Measurements from ENCODE around the gene CIAO2B. TPM values are rescaled to one million over a fixed set of nuclear protein-coding genes. Genes with fewer than 3 reads are reported as not detected.

Gene CIAO2B
- polyA plus RNA-seq, 3 donors = 121 to 140 (median 132) TPM

DNA sequence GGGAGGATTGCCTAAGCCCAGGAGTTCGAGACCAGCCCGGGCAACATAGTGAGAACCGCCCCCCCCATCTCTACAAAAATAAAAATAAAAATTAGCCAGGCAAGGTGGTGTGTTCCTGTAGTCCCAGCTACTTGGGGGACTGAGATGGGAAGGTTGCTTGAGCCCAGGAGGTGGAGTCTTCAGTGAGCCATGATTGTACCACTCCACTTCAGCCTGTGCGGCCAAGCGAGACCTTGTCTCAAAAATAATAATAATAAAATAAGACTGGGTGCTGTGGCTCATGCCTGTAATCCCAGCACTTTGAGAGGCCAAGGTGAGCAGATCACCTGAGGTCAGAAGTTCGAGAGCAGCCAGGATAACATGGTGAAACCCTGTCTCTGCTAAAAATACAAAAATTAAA lies 42.4 kb downstream of the CIAO2B start:
- H3K36me3 ChIP-seq (replicated peaks in 1 of 2; ENCODE audit: control insufficient read depth in 1 of 2, insufficient read depth in 2 of 2, low read length in 2 of 2) = no peaks in the 10 kb centered on the region

GRCh38 chr16:66891360-66891759 lies 42.8 kb downstream of the CIAO2B start:
- Mint-ChIP-seq H3K27ac (no peak overlapping the region), H3K4me1 (no peaks in the 10 kb centered on the region), H3K9me3 (peaks cover 0 to 3% (median 0%) of the 10 kb centered on the region in 7 donors), H3K36me3 (peaks cover 7% of the 10 kb centered on the region in 2 donors), H3K4me3 (no peak overlapping the region), H3K27me3 (ENCODE audit: low read depth in 3 of 3) (peaks cover 5 to 8% (median 7%) of the 10 kb centered on the region in 3 donors)
- Histone ChIP-seq H3K27ac (ENCODE audit: low read depth in 1 of 2, low read length in 2 of 2) (no peak overlapping the region), H3K36me3 (replicated peaks in 1 of 2; ENCODE audit: control insufficient read depth in 1 of 2, insufficient read depth in 2 of 2, low read length in 2 of 2) (no peaks in the 10 kb centered on the region), H3K9ac (ENCODE audit: insufficient read depth, low read length, poor library complexity, severe bottlenecking) (no peak overlapping the region), H3K4me1 (ENCODE audit: control insufficient read depth in 1 of 2, insufficient read depth in 2 of 2, low read length in 2 of 2) (no peaks in the 10 kb centered on the region), H3K9me3 (replicated peaks in 1 of 2; ENCODE audit: control insufficient read depth in 1 of 2, insufficient read depth in 1 of 2, low read length in 2 of 2) (no peaks in the 10 kb centered on the region), H3K27me3 (ENCODE audit: control insufficient read depth in 2 of 2, insufficient read depth in 2 of 2, low read length in 2 of 2) (no peaks in the 10 kb centered on the region), H3K4me3 (replicated peaks in 1 of 3; ENCODE audit: low read depth in 2 of 3, low read length in 3 of 3) (no peak overlapping the region), H3K4me2 (replicated peaks; ENCODE audit: extremely low read depth, low read length, poor library complexity, severe bottlenecking) (no peak overlapping the region), H2AFZ (ENCODE audit: insufficient read depth, low read depth, low read length, poor library complexity, severe bottlenecking) (no peak overlapping the region), H4K20me1 (ENCODE audit: insufficient read depth, low read length) (no peaks in the 10 kb centered on the region), H3K79me2 (ENCODE audit: insufficient read depth, low read length) (no peaks in the 10 kb centered on the region)
- intact Hi-C loops (cut with micrococcal nuclease) = no loop called here
- WGBS (ENCODE audit: insufficient coverage) = no CpG with 5 or more reads among the region's 4 CpGs
- TF ChIP-seq, protein P1, sequence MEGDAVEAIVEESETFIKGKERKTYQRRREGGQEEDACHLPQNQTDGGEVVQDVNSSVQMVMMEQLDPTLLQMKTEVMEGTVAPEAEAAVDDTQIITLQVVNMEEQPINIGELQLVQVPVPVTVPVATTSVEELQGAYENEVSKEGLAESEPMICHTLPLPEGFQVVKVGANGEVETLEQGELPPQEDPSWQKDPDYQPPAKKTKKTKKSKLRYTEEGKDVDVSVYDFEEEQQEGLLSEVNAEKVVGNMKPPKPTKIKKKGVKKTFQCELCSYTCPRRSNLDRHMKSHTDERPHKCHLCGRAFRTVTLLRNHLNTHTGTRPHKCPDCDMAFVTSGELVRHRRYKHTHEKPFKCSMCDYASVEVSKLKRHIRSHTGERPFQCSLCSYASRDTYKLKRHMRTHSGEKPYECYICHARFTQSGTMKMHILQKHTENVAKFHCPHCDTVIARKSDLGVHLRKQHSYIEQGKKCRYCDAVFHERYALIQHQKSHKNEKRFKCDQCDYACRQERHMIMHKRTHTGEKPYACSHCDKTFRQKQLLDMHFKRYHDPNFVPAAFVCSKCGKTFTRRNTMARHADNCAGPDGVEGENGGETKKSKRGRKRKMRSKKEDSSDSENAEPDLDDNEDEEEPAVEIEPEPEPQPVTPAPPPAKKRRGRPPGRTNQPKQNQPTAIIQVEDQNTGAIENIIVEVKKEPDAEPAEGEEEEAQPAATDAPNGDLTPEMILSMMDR (IDR thresholded peaks at IDR 0.05) = no peak
- no peak for DNase-seq

More for the DNA sequence above, 42.4 kb downstream of the CIAO2B start:
- no peaks in the 10 kb centered on the region for H4K20me1 ChIP-seq (ENCODE audit: insufficient read depth, low read length)
- Mint-ChIP-seq H3K9me3 (peaks cover 0 to 3% (median 0%) of the 10 kb centered on the region in 7 donors), H3K36me3 (peaks cover 3 to 7% of the 10 kb centered on the region in 2 donors), H3K27me3 (ENCODE audit: low read depth in 3 of 3) (peaks cover 5 to 8% (median 7%) of the 10 kb centered on the region in 3 donors), H3K4me3 (no peak overlapping the region), H3K27ac (no peak overlapping the region), H3K4me1 (no peaks in the 10 kb centered on the region)
- no peaks in the 10 kb centered on the region for H3K79me2 ChIP-seq (ENCODE audit: insufficient read depth, low read length)
- H3K9me3 ChIP-seq (replicated peaks in 1 of 2; ENCODE audit: control insufficient read depth in 1 of 2, insufficient read depth in 1 of 2, low read length in 2 of 2) = no peaks in the 10 kb centered on the region
- TF ChIP-seq, protein P1 (IDR thresholded peaks at IDR 0.05) = no peak
- H3K27me3 ChIP-seq (ENCODE audit: control insufficient read depth in 2 of 2, insufficient read depth in 2 of 2, low read length in 2 of 2) = no peaks in the 10 kb centered on the region
- no CpG with 5 or more reads among the region's 6 CpGs for WGBS (ENCODE audit: insufficient coverage)
- H3K4me2 ChIP-seq (replicated peaks; ENCODE audit: extremely low read depth, low read length, poor library complexity, severe bottlenecking) = no peak overlapping the region
- H3K9ac ChIP-seq (ENCODE audit: insufficient read depth, low read length, poor library complexity, severe bottlenecking) = no peak overlapping the region
- intact Hi-C loops (cut with micrococcal nuclease) = no loop called here
- no peak overlapping the region for H2AFZ ChIP-seq (ENCODE audit: insufficient read depth, low read depth, low read length, poor library complexity, severe bottlenecking)
- H3K4me1 ChIP-seq (ENCODE audit: control insufficient read depth in 1 of 2, insufficient read depth in 2 of 2, low read length in 2 of 2) = no peaks in the 10 kb centered on the region
- DNase-seq = no peak
- H3K4me3 ChIP-seq (replicated peaks in 1 of 3; ENCODE audit: low read depth in 2 of 3, low read length in 3 of 3) = no peak overlapping the region
- H3K27ac ChIP-seq (ENCODE audit: low read depth in 1 of 2, low read length in 2 of 2) = no peak overlapping the region
